BLaER1 treated with 17β-estradiol and CSF1 and Interleukin-3, amounts not matched to agents 10 nM and 100 nM (cell line): ENCODE data around the gene SORL1.

ENCODE experiments used
- H3K27ac ChIP-seq, 11 experiments: shearing (Covaris generic); formaldehyde crosslinking; 2 replicates each; pipeline ENCODE4 v1.8.1; 2022
- H3K27me3 ChIP-seq, 11 experiments: shearing (Covaris generic); formaldehyde crosslinking; 2 replicates each; pipeline ENCODE4 v1.8.1; 2022
- H3K36me3 ChIP-seq, 11 experiments: shearing (Covaris generic); formaldehyde crosslinking; 2 replicates each; pipeline ENCODE4 v1.8.1; 2022
- H3K4me1 ChIP-seq, 10 experiments: shearing (Covaris generic); formaldehyde crosslinking; 2 replicates each; pipeline ENCODE4 v1.8.1; 2022
- H3K4me2 ChIP-seq, 11 experiments: shearing (Covaris generic); formaldehyde crosslinking; 2 replicates each; pipeline ENCODE4 v1.8.1; 2022
- H3K4me3 ChIP-seq, 10 experiments: shearing (Covaris generic); formaldehyde crosslinking; 2 replicates each; pipeline ENCODE4 v1.8.1; 2022
- H3K9ac ChIP-seq, 11 experiments: shearing (Covaris generic); formaldehyde crosslinking; 2 replicates each; pipeline ENCODE4 v1.8.1; 2022
- H3K9me3 ChIP-seq, 11 experiments: shearing (Covaris generic); formaldehyde crosslinking; replicated peaks in 1 of 11; 2 replicates each; pipeline ENCODE4 v1.8.1; 2022
- H4K20me1 ChIP-seq, 11 experiments: shearing (Covaris generic); formaldehyde crosslinking; 2 replicates each; pipeline ENCODE4 v1.8.1; 2022
- Cebpa-rat ChIP-seq, 11 experiments: shearing (Covaris generic); IDR thresholded peaks; 2 replicates each; pipeline ENCODE4 v1.8.1; 2022

Gene SORL1

DNA sequence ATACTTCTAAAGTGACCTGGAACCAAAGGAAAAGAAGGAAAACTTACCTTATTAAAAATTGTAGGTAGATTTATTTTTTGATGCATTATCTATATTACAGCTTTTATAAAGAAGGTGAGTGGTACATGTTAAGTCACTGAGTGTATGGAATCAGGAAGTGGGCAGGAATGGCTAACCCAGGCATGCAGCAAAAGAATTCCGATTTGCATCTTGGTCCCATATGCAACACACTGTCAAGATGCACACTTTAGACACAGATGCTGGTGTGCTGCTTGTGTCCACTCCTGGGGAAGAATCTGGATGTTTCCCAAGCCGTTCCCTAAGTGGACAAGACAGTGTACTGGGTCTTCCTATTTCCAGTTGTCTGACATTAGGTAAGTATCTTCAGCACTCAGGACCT, 100.5 kb downstream of the SORL1 start:
- Histone ChIP-seq H4K20me1 (no peaks in the 10 kb centered on the region; a peak in 1 of 22 replicates), H3K4me2 (no peak overlapping the region), H3K27ac (no peak overlapping the region), H3K4me1 (peaks cover 9 to 22% (median 13%) of the 10 kb centered on the region in 10 experiments), H3K4me3 (no peak overlapping the region), H3K27me3 (no peaks in the 10 kb centered on the region; a peak in 1 of 22 replicates), H3K36me3 (peaks cover 0 to 69% (median 31%) of the 10 kb centered on the region in 11 experiments; a peak in 18 of 22 replicates), H3K9ac (no peak overlapping the region), H3K9me3 (0 out of 22 replicates have a peak, but pooled peaks cover 0 to under 1% (median 0%) of the 10 kb centered on the region in 11 experiments)
- TF ChIP-seq Cebpa-rat (IDR thresholded peaks at IDR 0.05) = no peak

GRCh38 chr11:121553389-121553788, 101.3 kb downstream of the SORL1 start:
- H3K9me3 ChIP-seq = no peaks in the 10 kb centered on the region
- no peak overlapping the region for H3K27ac ChIP-seq
- no peak overlapping the region for H3K9ac ChIP-seq
- no peaks in the 10 kb centered on the region; a peak in 1 of 22 replicates for H3K27me3 ChIP-seq
- H3K4me1 ChIP-seq = peaks cover 14 to 25% (median 17%) of the 10 kb centered on the region in 10 experiments
- no peak overlapping the region for H3K4me2 ChIP-seq
- H4K20me1 ChIP-seq = no peaks in the 10 kb centered on the region; a peak in 1 of 22 replicates
- peaks cover 0 to 63% (median 31%) of the 10 kb centered on the region in 11 experiments; a peak in 17 of 22 replicates for H3K36me3 ChIP-seq
- TF ChIP-seq Cebpa-rat (IDR thresholded peaks at IDR 0.05) = no peak
- no peak overlapping the region for H3K4me3 ChIP-seq

GRCh38 chr11:121553806-121554205, 101.7 kb downstream of the SORL1 start:
- no peak overlapping the region for H3K27ac ChIP-seq
- H3K4me3 ChIP-seq = no peak overlapping the region
- H3K4me1 ChIP-seq = peaks cover 14 to 25% (median 17%) of the 10 kb centered on the region in 10 experiments
- no peak for TF ChIP-seq Cebpa-rat (IDR thresholded peaks at IDR 0.05)
- no peaks in the 10 kb centered on the region for H3K9me3 ChIP-seq
- H3K36me3 ChIP-seq = peaks cover 3 to 64% (median 32%) of the 10 kb centered on the region in 11 experiments; a peak in 19 of 22 replicates
- H4K20me1 ChIP-seq = no peaks in the 10 kb centered on the region; a peak in 1 of 22 replicates
- H3K9ac ChIP-seq = no peak overlapping the region
- H3K4me2 ChIP-seq = no peak overlapping the region
- H3K27me3 ChIP-seq = no peaks in the 10 kb centered on the region; a peak in 1 of 22 replicates

GRCh38 chr11:121554552-121554951, 102.4 kb downstream of the SORL1 start:
- Histone ChIP-seq H3K27ac (no peak overlapping the region), H4K20me1 (no peaks in the 10 kb centered on the region; a peak in 1 of 22 replicates), H3K4me3 (no peak overlapping the region), H3K27me3 (no peaks in the 10 kb centered on the region; a peak in 1 of 22 replicates), H3K9ac (no peak overlapping the region), H3K36me3 (peaks cover 7 to 64% (median 35%) of the 10 kb centered on the region in 11 experiments; a peak in 19 of 22 replicates), H3K9me3 (no peaks in the 10 kb centered on the region), H3K4me1 (peaks cover 14 to 25% (median 17%) of the 10 kb centered on the region in 10 experiments), H3K4me2 (no peak overlapping the region)
- TF ChIP-seq Cebpa-rat (IDR thresholded peaks at IDR 0.05) = no peak

GRCh38 chr11:121555121-121555520, 103.0 kb downstream of the SORL1 start:
- Histone ChIP-seq H3K27me3 (no peaks in the 10 kb centered on the region; a peak in 1 of 22 replicates), H3K4me2 (no peak overlapping the region), H3K4me3 (no peak overlapping the region), H4K20me1 (no peaks in the 10 kb centered on the region; a peak in 1 of 22 replicates), H3K4me1 (peaks cover 14 to 21% (median 16%) of the 10 kb centered on the region in 10 experiments), H3K9me3 (no peaks in the 10 kb centered on the region), H3K9ac (no peak overlapping the region), H3K36me3 (peaks cover 7 to 65% (median 35%) of the 10 kb centered on the region in 11 experiments; a peak in 19 of 22 replicates), H3K27ac (no peak overlapping the region)
- no peak for TF ChIP-seq Cebpa-rat (IDR thresholded peaks at IDR 0.05)

DNA sequence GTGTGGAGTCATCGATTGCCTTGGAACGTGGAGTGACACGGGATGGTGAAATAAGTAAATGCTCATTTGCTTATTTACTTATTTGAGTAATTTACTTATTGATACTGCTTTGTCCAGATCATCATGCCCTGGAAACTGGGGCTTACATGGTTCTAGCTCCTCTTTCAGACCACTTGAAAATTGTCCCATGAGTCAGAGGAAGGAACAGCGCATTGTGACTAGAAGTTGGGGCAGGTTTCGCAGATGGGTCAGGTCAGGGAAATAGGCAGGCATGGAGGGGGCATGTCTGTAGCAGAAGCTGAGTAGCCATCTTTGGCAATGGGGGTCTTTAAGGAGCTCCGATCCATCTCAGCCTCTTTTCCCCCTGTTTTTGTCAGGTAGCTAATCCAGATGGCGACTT, 104.8 kb downstream of the SORL1 start:
- H3K27me3 ChIP-seq = no peaks in the 10 kb centered on the region; a peak in 1 of 22 replicates
- no peaks in the 10 kb centered on the region for H3K9me3 ChIP-seq
- H3K4me1 ChIP-seq = peaks cover 5 to 21% (median 14%) of the 10 kb centered on the region in 10 experiments; a peak in 18 of 20 replicates
- no peak overlapping the region for H3K9ac ChIP-seq
- H3K36me3 ChIP-seq = peaks cover 7 to 76% (median 41%) of the 10 kb centered on the region in 11 experiments; a peak in 19 of 22 replicates
- H3K4me3 ChIP-seq = no peak overlapping the region
- H3K27ac ChIP-seq = peak overlapping the region in 4 of 11 experiments; percentile 13 to 58 (median 46); a peak in 3 of 22 replicates
- peak overlapping the region; percentile 8 to 72 (median 60); a peak in 19 of 22 replicates for H3K4me2 ChIP-seq
- TF ChIP-seq Cebpa-rat (IDR thresholded peaks at IDR 0.05) = no peak
- no peaks in the 10 kb centered on the region; a peak in 1 of 22 replicates for H4K20me1 ChIP-seq

DNA sequence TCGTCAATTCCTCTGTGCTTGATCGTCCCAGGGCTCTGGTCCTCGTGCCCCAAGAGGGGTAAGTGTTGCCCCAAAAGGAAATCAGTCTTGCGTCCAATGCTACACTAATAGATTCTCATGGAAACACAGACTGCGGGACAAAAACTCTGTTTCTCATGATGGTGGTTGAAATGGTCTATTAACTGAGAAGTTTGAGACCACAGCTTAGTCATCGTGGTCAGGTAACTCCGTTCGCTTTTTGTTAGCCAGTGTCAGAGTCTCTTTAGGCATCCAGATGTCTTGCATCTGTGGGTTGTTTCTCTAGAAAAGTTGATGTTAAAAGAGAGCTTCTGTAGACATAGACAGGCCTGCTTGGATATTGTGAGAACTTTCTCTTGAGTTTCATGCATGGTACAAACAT, 105.2 kb downstream of the SORL1 start:
- H3K9ac ChIP-seq = no peak overlapping the region

GRCh38 chr11:121559606-121560200, 107.6 kb downstream of the SORL1 start:
- Histone ChIP-seq H3K27ac (no peak overlapping the region), H3K4me2 (no peak overlapping the region), H3K9me3 (no peaks in the 10 kb centered on the region), H3K9ac (no peak overlapping the region), H4K20me1 (no peaks in the 10 kb centered on the region; a peak in 1 of 22 replicates), H3K4me3 (no peak overlapping the region), H3K36me3 (peaks cover 7 to 62% (median 37%) of the 10 kb centered on the region in 11 experiments; a peak in 19 of 22 replicates), H3K4me1 (peaks cover 5 to 21% (median 14%) of the 10 kb centered on the region in 10 experiments; a peak in 18 of 20 replicates), H3K27me3 (no peaks in the 10 kb centered on the region; a peak in 1 of 22 replicates)
- no peak for TF ChIP-seq Cebpa-rat (IDR thresholded peaks at IDR 0.05)

More for the DNA sequence above, 105.2 kb downstream of the SORL1 start:
- H3K4me1 ChIP-seq = peaks cover 5 to 21% (median 14%) of the 10 kb centered on the region in 10 experiments; a peak in 18 of 20 replicates
- no peaks in the 10 kb centered on the region for H3K9me3 ChIP-seq
- peaks cover 7 to 80% (median 41%) of the 10 kb centered on the region in 11 experiments; a peak in 19 of 22 replicates for H3K36me3 ChIP-seq
- H3K4me2 ChIP-seq = peak overlapping the region; percentile 8 to 72 (median 60); a peak in 19 of 22 replicates
- TF ChIP-seq Cebpa-rat (IDR thresholded peaks at IDR 0.05) = no peak
- H3K4me3 ChIP-seq = no peak overlapping the region
- no peaks in the 10 kb centered on the region; a peak in 1 of 22 replicates for H4K20me1 ChIP-seq
- peak overlapping the region in 4 of 11 experiments; percentile 13 to 58 (median 46); a peak in 3 of 22 replicates for H3K27ac ChIP-seq
- no peaks in the 10 kb centered on the region; a peak in 1 of 22 replicates for H3K27me3 ChIP-seq

DNA sequence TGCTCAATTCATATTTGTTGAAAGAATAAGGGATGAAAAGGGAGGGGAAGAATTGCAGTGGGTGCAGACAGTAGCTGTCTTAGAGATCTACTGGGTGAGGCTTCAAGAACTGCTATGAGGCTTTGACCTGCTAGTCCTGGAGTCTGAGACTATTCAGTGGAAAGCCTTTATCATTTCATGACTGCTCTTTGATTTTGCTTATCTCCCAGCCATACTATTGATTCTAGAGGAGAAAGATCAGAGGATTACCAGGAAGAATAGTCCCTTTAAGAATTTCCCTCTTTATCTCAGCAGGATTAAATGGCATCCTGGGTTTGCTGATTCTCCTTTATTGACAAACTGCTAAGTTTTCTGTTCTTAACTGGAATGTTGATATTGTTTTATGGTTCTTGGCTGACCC, 108.1 kb downstream of the SORL1 start:
- no peak overlapping the region for H3K9ac ChIP-seq
- H3K4me1 ChIP-seq = peaks cover 5 to 21% (median 14%) of the 10 kb centered on the region in 10 experiments; a peak in 18 of 20 replicates
- no peak overlapping the region for H3K4me2 ChIP-seq
- no peaks in the 10 kb centered on the region; a peak in 1 of 22 replicates for H3K27me3 ChIP-seq
- no peak overlapping the region for H3K4me3 ChIP-seq
- no peaks in the 10 kb centered on the region; a peak in 1 of 22 replicates for H4K20me1 ChIP-seq
- peaks cover 7 to 62% (median 37%) of the 10 kb centered on the region in 11 experiments; a peak in 19 of 22 replicates for H3K36me3 ChIP-seq
- H3K27ac ChIP-seq = no peak overlapping the region
- H3K9me3 ChIP-seq = no peaks in the 10 kb centered on the region
- no peak for TF ChIP-seq Cebpa-rat (IDR thresholded peaks at IDR 0.05)
